BE2C (cell line): Measurements from ENCODE around the gene NOTCH3.

Source experiments
- DNase-seq: peaks from one replicate; pipeline ENCODE4 v3.0.0-alpha.2; 2020
- H3K27me3 ChIP-seq: fragments of 250-450 bp; sonication (Bioruptor Pico); 2 replicates; pipeline ENCODE4 v1.5.1; 2020; ENCODE audit warnings: mild to moderate bottlenecking
- H3K36me3 ChIP-seq: fragments of 250-450 bp; sonication (Bioruptor Pico); 2 replicates; pipeline ENCODE4 v1.5.1; 2020; ENCODE audit warnings: mild to moderate bottlenecking
- H3K4me1 ChIP-seq: fragments of 250-450 bp; sonication (Bioruptor Pico); 2 replicates; pipeline ENCODE4 v1.5.1; 2020
- H3K4me3 ChIP-seq: 2 replicates; pipeline ENCODE4 v1.5.1; 2011; ENCODE audit warnings: low read depth, low read length
- H3K9me3 ChIP-seq: fragments of 250-450 bp; sonication (Bioruptor Pico); 2 replicates; pipeline ENCODE4 v1.5.1; 2020
- TF ChIP-seq, protein P1 (sequence below): IDR thresholded peaks from 2 replicates; pipeline ENCODE4 v1.5.1; 2012; ENCODE audit warnings: mild to moderate bottlenecking, low read depth, low read length

The NOTCH3 gene

DNA sequence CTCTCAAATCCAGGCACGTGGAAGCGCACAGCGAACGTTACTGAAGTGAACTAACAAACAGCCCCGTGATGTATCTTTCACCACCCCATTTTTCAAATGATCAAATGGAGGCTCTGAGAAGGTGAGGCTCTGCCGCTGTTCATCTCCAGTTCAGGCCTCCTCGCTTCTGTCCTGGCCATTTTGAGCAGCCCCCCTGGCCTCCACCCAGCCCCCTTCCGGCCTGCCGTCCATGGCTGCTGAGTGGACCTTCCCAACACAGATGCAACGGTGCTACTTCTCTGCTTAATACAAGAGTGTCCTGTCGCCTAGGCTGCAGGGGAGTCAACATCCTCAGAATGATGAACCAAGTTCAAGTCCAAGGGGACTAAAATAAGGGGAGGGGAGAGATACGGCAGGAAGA, 83.9 kb downstream of the NOTCH3 start:
- Histone ChIP-seq H3K4me3 (no peak overlapping the region), H3K4me1 (no peaks in the 10 kb centered on the region), H3K36me3 (peaks cover 34% of the 10 kb centered on the region), H3K27me3 (no peaks in the 10 kb centered on the region), H3K9me3 (no peaks in the 10 kb centered on the region)
- DNase-seq: no peak
- TF ChIP-seq, protein P1, sequence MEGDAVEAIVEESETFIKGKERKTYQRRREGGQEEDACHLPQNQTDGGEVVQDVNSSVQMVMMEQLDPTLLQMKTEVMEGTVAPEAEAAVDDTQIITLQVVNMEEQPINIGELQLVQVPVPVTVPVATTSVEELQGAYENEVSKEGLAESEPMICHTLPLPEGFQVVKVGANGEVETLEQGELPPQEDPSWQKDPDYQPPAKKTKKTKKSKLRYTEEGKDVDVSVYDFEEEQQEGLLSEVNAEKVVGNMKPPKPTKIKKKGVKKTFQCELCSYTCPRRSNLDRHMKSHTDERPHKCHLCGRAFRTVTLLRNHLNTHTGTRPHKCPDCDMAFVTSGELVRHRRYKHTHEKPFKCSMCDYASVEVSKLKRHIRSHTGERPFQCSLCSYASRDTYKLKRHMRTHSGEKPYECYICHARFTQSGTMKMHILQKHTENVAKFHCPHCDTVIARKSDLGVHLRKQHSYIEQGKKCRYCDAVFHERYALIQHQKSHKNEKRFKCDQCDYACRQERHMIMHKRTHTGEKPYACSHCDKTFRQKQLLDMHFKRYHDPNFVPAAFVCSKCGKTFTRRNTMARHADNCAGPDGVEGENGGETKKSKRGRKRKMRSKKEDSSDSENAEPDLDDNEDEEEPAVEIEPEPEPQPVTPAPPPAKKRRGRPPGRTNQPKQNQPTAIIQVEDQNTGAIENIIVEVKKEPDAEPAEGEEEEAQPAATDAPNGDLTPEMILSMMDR: no peak

DNA sequence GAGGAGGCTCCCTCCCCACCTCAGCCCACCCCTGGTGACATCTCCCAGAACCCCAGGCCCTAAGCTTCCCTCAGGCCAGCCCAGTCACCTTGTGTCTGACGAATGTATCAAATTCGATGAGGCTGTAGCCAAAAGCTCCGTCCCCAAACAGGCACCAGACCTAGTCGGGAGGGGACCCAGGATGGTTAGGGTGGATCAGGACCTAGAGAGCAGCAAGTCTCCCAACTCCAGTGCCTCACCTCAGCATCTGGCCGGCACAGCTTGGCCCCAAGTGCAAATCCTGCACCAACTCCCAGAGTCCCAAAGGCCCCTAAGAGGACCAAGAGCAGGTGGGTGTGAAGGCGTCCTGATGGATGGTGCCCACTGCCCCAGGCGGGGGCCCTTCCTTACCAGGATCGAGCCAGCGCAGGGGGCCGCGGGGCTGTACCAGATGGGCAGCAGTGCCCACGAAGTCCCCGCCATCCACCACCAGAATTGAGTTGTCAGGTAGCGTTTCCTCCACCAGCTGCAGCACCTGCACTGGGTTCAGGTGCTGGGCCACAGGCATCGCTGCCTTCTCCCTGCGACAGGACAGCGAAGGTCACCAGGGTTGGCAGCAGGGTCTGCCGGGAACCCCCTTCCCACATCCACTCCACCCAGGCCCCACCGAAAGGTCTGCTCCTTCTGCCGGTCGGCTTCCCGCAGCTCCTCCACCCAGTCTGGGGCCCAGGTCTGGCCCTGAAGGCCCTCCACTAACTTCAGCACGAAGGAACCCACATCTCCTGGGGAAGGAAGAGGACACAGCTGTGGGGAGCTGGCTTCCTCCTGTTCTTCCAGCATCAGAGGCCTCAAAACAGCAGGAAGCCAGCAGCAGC, 84.8 kb downstream of the NOTCH3 start:
- TF ChIP-seq, protein P1: no peak
- DNase-seq: no peak
- H3K9me3 ChIP-seq: no peaks in the 10 kb centered on the region
- H3K4me3 ChIP-seq: no peak overlapping the region
- H3K4me1 ChIP-seq: no peaks in the 10 kb centered on the region
- peaks cover 34% of the 10 kb centered on the region for H3K36me3 ChIP-seq
- no peaks in the 10 kb centered on the region for H3K27me3 ChIP-seq

DNA sequence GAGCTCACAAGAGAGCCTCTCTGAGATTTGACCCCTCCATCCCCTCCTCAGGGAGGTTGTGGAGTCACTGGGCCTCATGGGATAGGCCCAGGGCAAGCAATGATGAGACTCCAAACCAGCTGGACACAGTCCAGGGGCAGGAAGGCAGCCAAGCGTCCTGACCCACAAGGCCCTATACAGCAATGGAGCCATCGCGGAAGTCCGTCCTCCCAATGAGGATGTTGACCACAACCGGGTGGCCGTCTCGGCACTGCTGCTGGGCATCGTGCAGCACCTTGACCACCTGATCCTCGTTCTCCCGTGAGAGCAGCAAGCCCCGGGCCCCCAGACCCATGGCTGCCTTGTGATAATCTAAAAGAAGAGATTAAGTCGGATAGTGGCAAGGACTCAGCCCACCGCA, 85.7 kb downstream of the NOTCH3 start:
- H3K9me3 ChIP-seq: no peaks in the 10 kb centered on the region
- DNase-seq: no peak
- no peaks in the 10 kb centered on the region for H3K4me1 ChIP-seq
- no peak overlapping the region for H3K4me3 ChIP-seq
- TF ChIP-seq, protein P1: no peak
- H3K27me3 ChIP-seq: no peaks in the 10 kb centered on the region
- peaks cover 34% of the 10 kb centered on the region for H3K36me3 ChIP-seq

DNA sequence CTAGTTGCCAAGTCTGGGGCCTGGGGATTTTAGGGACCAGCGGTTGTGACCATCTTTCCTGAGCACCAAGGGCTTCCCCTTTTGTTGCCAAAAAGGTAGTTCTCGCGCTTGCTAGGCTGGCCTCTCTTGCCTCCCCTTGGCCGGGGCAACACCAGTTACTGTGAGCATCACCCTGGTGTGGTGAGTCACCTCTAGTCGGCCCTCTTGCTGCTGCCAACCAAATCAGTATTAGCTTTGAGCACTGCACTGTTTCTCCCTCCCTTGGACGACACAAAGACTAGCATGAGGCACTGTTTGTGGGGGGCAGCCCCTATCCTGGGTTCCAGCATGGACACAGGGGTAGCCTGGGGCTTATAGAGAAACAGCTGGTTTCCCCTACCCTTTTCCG, 86.6 kb downstream of the NOTCH3 start:
- Histone ChIP-seq H3K36me3 (peaks cover 26% of the 10 kb centered on the region), H3K4me3 (no peak overlapping the region), H3K27me3 (no peaks in the 10 kb centered on the region), H3K9me3 (no peaks in the 10 kb centered on the region), H3K4me1 (no peaks in the 10 kb centered on the region)
- DNase-seq: no peak
- TF ChIP-seq, protein P1: no peak

DNA sequence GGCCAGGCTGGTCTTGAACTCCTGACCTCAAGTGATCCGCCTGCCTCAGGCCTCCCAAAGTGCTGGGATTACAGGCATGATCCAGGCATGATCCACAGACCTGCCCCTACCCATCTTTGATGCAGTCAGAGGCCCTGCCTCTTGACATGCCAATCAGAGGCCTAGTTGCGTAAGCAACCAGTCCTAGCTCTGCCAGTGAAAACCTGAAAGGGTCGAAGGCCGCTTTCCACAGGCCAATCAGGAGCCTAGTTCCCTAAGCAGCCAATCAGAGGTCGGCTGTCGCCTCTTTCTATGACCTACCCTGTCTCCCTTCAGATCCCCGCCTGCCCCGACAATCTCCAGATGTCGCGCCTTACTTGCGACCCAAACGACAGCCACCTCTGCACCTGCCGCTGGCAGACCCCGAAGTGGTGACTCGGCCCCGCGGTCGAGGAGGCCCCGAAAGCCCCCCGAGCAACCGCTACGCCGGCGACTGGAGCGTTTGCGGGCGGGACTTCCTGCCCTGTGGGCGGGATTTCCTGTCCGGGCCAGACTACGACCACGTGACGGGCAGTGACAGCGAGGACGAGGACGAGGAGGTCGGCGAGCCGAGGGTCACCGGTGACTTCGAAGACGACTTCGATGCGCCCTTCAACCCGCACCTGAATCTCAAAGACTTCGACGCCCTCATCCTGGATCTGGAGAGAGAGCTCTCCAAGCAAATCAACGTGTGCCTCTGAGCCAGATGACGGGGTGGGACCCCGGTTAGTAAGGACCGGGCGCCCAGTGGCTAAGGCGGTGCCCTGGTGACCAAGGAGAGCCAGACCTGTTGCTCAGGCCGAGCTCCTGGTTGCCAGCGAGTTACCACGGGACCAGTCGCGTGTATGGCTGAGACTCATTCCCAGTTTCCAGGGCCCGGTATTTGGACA, 87.3 kb downstream of the NOTCH3 start:
- no peaks in the 10 kb centered on the region for H3K4me1 ChIP-seq
- peaks cover 19% of the 10 kb centered on the region for H3K36me3 ChIP-seq
- no peak overlapping the region for H3K4me3 ChIP-seq
- TF ChIP-seq, protein P1: no peak
- H3K9me3 ChIP-seq: no peaks in the 10 kb centered on the region
- no peaks in the 10 kb centered on the region for H3K27me3 ChIP-seq
- no peak for DNase-seq
